Endothelial cell (in vitro differentiated cells): ENCODE measurements around the gene ADORA3. TPM values are rescaled to one million over a fixed set of nuclear protein-coding genes. Genes with fewer than 3 reads are reported as not detected.

ENCODE experiments used
- DNase-seq: peaks from one replicate; pipeline ENCODE4 v3.0.0; 2021; ENCODE audit warnings: low spot score
- H3K27ac Mint-ChIP-seq: one replicate; pipeline ENCODE4 v1.8.0; 2021; ENCODE audit warnings: mixed read lengths, inconsistent platforms; ENCODE audit not compliant: unreplicated experiment
- H3K27me3 Mint-ChIP-seq: one replicate; pipeline ENCODE4 v1.8.0; 2021; ENCODE audit warnings: mild to moderate bottlenecking, moderate library complexity, mixed read lengths, inconsistent platforms; ENCODE audit not compliant: unreplicated experiment
- H3K36me3 Mint-ChIP-seq: one replicate; pipeline ENCODE4 v1.8.0; 2021; ENCODE audit warnings: mild to moderate bottlenecking, low read depth, mixed read lengths, inconsistent platforms; ENCODE audit not compliant: unreplicated experiment
- H3K4me1 Mint-ChIP-seq: one replicate; pipeline ENCODE4 v1.8.0; 2021; ENCODE audit warnings: mild to moderate bottlenecking, mixed read lengths, inconsistent platforms; ENCODE audit not compliant: unreplicated experiment
- H3K4me3 Mint-ChIP-seq: one replicate; pipeline ENCODE4 v1.8.0; 2021; ENCODE audit warnings: mild to moderate bottlenecking, mixed read lengths, inconsistent platforms; ENCODE audit not compliant: unreplicated experiment
- H3K9me3 Mint-ChIP-seq: one replicate; pipeline ENCODE4 v1.8.0; 2021; ENCODE audit warnings: mixed read lengths, inconsistent platforms; ENCODE audit not compliant: unreplicated experiment
- total RNA-seq: library from RNA; stranded (reverse); fragmentation: NEBNext Ultra II Directional; extraction: Animal tissue kit (Norgen Biotek cat#: 25700); gene quantifications from one replicate; pipeline ENCODE4 v1.2.1, GENCODE V29; 2021; ENCODE audit not compliant: unreplicated experiment
- TF ChIP-seq, protein P1 (sequence below): fragments of 200-600 bp; sonication (generic); IDR thresholded peaks from one replicate; pipeline ENCODE4 v1.5.0; 2021; ENCODE audit warnings: antibody characterized with exemption; ENCODE audit not compliant: unreplicated experiment

The ADORA3 gene
- total RNA-seq, 1 donor from 2014 or later = 0.13 TPM

DNA sequence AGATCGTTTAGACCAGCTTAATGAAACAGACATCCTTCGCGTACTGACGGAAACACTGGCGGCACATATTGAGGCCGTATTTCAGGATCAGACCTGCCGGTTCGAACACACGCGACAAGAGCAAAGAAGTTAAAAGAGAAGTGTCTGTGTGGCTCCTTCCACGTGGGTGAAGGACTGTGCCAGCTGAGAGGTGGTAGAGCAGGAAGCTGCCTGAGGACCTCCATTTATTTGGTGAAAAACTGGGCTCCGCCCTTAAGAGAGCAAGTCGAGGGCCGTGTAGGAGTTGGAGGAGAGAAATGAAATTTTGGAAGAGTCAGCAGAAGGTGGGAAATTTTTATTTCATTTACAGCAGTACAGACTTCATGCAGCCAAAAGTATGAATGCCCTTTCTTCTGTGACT lies 38.8 kb upstream of the ADORA3 start:
- TF ChIP-seq, protein P1, sequence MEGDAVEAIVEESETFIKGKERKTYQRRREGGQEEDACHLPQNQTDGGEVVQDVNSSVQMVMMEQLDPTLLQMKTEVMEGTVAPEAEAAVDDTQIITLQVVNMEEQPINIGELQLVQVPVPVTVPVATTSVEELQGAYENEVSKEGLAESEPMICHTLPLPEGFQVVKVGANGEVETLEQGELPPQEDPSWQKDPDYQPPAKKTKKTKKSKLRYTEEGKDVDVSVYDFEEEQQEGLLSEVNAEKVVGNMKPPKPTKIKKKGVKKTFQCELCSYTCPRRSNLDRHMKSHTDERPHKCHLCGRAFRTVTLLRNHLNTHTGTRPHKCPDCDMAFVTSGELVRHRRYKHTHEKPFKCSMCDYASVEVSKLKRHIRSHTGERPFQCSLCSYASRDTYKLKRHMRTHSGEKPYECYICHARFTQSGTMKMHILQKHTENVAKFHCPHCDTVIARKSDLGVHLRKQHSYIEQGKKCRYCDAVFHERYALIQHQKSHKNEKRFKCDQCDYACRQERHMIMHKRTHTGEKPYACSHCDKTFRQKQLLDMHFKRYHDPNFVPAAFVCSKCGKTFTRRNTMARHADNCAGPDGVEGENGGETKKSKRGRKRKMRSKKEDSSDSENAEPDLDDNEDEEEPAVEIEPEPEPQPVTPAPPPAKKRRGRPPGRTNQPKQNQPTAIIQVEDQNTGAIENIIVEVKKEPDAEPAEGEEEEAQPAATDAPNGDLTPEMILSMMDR = no peak
- no peak for DNase-seq
- no peaks in the 10 kb centered on the region for H3K9me3 Mint-ChIP-seq
- H3K27ac Mint-ChIP-seq = no peak overlapping the region
- no peaks in the 10 kb centered on the region for H3K36me3 Mint-ChIP-seq
- peaks cover 1% of the 10 kb centered on the region for H3K27me3 Mint-ChIP-seq
- no peaks in the 10 kb centered on the region for H3K4me1 Mint-ChIP-seq
- no peak overlapping the region for H3K4me3 Mint-ChIP-seq

DNA sequence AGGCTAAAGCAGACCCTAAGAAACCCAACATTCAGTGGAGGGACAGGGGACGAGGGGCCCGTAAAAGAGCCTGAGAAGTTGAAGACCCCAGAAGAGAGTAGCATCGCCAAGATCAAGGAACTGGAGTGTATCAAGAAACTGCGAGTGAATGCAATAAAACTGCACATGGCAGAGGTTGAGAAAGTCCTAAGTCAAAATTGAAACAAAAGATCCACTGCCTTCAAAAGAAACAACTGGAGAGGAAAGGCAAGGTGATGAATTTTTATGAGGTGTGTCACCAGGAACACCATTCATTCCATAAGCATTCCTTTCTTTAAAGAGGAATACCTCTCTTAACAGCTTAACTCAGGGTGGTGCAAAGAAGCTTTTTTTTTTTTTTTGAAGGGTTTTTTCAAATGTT lies 38.3 kb upstream of the ADORA3 start:
- DNase-seq = no peak
- peaks cover under 1% of the 10 kb centered on the region for H3K4me1 Mint-ChIP-seq
- no peaks in the 10 kb centered on the region for H3K36me3 Mint-ChIP-seq

DNA sequence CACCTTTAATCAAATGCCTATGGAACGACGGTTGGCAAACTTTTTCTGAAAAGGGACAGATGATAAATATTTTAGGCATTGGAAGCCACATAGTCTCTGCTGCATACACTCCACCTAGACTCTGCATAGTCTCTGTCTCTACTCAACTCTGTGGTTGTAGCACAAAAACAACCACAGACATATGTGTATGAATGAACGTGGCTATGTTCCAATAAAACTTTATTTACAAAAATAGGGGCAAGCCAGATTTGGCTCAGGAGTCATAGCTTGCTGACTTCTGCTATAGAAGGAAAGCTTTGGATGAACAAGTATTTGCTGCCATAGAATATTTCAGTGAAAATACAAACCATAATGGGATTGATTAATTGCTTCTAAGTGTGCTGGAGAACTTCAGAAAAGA lies 37.5 kb upstream of the ADORA3 start:
- no peak for DNase-seq
- Mint-ChIP-seq H3K4me3 (no peak overlapping the region), H3K36me3 (no peaks in the 10 kb centered on the region), H3K27ac (no peak overlapping the region), H3K9me3 (no peaks in the 10 kb centered on the region), H3K4me1 (peaks cover 3% of the 10 kb centered on the region), H3K27me3 (peaks cover 1% of the 10 kb centered on the region)
- TF ChIP-seq, protein P1 = no peak

More for the DNA sequence above, 38.3 kb upstream of the ADORA3 start:
- Mint-ChIP-seq H3K9me3 (no peaks in the 10 kb centered on the region), H3K27me3 (peaks cover 1% of the 10 kb centered on the region), H3K4me3 (no peak overlapping the region), H3K27ac (no peak overlapping the region)
- TF ChIP-seq, protein P1 = no peak

DNA sequence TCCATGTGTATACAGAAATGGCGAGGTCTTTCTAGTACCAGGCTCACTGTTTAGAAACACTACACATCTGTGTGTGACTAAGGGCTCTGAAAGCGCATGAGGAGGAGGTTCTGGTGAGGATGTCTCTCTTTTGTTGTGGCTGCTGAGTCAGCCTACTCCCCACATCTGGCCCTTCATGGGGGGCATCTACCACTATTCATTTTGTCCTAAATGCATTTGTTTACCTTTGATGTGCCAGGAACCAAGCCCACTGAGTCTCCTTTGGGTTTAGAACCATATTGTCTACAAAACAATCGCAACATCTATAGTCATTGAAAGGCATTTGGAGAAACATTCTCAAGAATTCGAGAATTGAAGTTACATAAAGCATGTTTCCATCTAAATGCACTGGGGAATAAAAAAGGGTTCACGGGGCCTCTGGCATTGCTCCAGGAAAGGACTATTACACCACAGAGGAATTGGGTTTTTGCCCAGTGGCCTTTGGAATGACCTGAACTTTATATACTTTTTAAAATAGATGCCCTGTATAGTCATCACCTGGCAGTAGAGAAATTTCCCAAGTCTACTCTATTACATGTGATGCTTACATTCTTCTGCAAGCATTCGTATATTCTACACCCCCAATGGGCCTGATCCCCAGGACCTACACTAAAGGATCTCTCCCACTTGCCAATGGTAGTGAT lies 35.1 kb upstream of the ADORA3 start:
- no peaks in the 10 kb centered on the region for H3K9me3 Mint-ChIP-seq
- no peaks in the 10 kb centered on the region for H3K36me3 Mint-ChIP-seq
- TF ChIP-seq, protein P1 = no peak
- peaks cover 3% of the 10 kb centered on the region for H3K4me1 Mint-ChIP-seq
- no peak overlapping the region for H3K4me3 Mint-ChIP-seq
- H3K27me3 Mint-ChIP-seq = no peaks in the 10 kb centered on the region
- H3K27ac Mint-ChIP-seq = no peak overlapping the region
- DNase-seq = no peak
